Right lobe of liver (tissue), 4 donors: ENCODE data around the gene MAK.

Experiments
- POLR2A ChIP-seq: fragments of 450-650 bp; IDR thresholded peaks from one replicate; pipeline ENCODE4 v1.6.1; 2017; ENCODE audit warnings: antibody characterized with exemption, mild to moderate bottlenecking
- TF ChIP-seq, protein P1 (sequence below), 4 donors: fragments of 200-600 bp in 3 of 4; fragments of 450-650 bp in 1 of 4; IDR thresholded peaks; one replicate each; pipeline versions ENCODE4 v1.5.1 to v1.8.0; 2016 to 2022; ENCODE audit warnings: antibody characterized with exemption in 4 of 4, mild to moderate bottlenecking in 2 of 4
- donor health status: DM: no; HTN: no; CAD: no.
- donor health status: DM: no; HTN: no; CAD: no.
- donor health status: DM: no; HTN: yes; CAD: no.

DNA sequence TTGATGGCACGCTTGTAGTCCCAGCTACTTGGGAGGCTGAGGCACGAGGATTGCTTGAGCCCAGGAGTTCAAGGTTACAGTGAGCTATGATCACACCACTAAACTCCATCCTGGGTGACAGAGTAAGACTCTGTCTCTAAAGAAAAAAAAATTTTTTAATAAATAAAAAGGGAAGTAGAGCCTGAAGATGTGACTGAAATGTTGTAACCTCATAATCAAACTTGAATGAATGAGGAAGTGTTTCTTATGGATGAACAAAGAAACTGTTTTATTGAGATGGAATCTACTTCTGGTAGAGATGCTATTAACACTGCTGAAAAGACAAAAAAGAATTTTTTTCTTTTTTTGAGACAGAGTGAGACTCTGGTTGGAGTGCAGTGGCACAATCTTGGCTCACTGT, 6.7 kb downstream of the MAK start:
- TF ChIP-seq POLR2A, result no peak
- TF ChIP-seq, protein P1, sequence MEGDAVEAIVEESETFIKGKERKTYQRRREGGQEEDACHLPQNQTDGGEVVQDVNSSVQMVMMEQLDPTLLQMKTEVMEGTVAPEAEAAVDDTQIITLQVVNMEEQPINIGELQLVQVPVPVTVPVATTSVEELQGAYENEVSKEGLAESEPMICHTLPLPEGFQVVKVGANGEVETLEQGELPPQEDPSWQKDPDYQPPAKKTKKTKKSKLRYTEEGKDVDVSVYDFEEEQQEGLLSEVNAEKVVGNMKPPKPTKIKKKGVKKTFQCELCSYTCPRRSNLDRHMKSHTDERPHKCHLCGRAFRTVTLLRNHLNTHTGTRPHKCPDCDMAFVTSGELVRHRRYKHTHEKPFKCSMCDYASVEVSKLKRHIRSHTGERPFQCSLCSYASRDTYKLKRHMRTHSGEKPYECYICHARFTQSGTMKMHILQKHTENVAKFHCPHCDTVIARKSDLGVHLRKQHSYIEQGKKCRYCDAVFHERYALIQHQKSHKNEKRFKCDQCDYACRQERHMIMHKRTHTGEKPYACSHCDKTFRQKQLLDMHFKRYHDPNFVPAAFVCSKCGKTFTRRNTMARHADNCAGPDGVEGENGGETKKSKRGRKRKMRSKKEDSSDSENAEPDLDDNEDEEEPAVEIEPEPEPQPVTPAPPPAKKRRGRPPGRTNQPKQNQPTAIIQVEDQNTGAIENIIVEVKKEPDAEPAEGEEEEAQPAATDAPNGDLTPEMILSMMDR (IDR thresholded peaks at IDR 0.05), result no peak
